Prostate gland (tissue), 2 donors: ENCODE measurements around the gene PRSS27.

Source experiments
- CTCF ChIP-seq, 4 experiments: fragments of 200-600 bp in 2 of 4; fragments of 450-650 bp in 2 of 4; sonication (generic) in 2 of 4; IDR thresholded peaks; 1 replicate in 3 of 4; 2 replicates in 1 of 4; pipeline ENCODE4 v1.5.1; 2016 to 2019; ENCODE audit warnings: antibody characterized with exemption in 4 of 4, mild to moderate bottlenecking in 2 of 4, moderate library complexity in 2 of 4
- POLR2A ChIP-seq: fragments of 450-650 bp; IDR thresholded peaks from one replicate; pipeline ENCODE4 v1.6.1; 2016; ENCODE audit warnings: antibody characterized with exemption, mild to moderate bottlenecking
- POLR2AphosphoS5 ChIP-seq: sonication (generic); formaldehyde crosslinking; IDR thresholded peaks from one replicate; pipeline ENCODE4 v1.6.1; 2017; ENCODE audit warnings: antibody characterized with exemption

GRCh38 chr16:2745961-2746360 lies 25.9 kb upstream of the PRSS27 start:
- TF ChIP-seq CTCF (IDR thresholded peaks at IDR 0.05) = no peak
- no peak for TF ChIP-seq POLR2A
- TF ChIP-seq POLR2AphosphoS5 = no peak
